ENCODE data around the gene GRK6. TPM values are rescaled to one million over a fixed set of nuclear protein-coding genes. Genes with fewer than 3 reads are reported as not detected.

Gene GRK6
- total RNA-seq, 2 donors from 2014 or later: 38.0 to 64.4 TPM

GRCh38 chr5:177440211-177440989 is 13.9 kb downstream of the GRK6 start:
- TF ChIP-seq CTCF (IDR thresholded peaks at IDR 0.05): no peak
- H3K9ac ChIP-seq (ENCODE audit: low read depth in 2 of 2, low read length in 2 of 2): no peak overlapping the region
- intact Hi-C loops (cut with DNase I): no loop called here
- H3K36me3 ChIP-seq: peaks cover 6% of the 10 kb centered on the region
- no peaks in the 10 kb centered on the region for H3K27me3 ChIP-seq
- H3K27ac ChIP-seq: no peak overlapping the region
- no peak for DNase-seq
- H3K4me1 ChIP-seq: no peaks in the 10 kb centered on the region
- H3K4me3 ChIP-seq: no peak overlapping the region
- no peaks in the 10 kb centered on the region for H3K9me3 ChIP-seq

DNA sequence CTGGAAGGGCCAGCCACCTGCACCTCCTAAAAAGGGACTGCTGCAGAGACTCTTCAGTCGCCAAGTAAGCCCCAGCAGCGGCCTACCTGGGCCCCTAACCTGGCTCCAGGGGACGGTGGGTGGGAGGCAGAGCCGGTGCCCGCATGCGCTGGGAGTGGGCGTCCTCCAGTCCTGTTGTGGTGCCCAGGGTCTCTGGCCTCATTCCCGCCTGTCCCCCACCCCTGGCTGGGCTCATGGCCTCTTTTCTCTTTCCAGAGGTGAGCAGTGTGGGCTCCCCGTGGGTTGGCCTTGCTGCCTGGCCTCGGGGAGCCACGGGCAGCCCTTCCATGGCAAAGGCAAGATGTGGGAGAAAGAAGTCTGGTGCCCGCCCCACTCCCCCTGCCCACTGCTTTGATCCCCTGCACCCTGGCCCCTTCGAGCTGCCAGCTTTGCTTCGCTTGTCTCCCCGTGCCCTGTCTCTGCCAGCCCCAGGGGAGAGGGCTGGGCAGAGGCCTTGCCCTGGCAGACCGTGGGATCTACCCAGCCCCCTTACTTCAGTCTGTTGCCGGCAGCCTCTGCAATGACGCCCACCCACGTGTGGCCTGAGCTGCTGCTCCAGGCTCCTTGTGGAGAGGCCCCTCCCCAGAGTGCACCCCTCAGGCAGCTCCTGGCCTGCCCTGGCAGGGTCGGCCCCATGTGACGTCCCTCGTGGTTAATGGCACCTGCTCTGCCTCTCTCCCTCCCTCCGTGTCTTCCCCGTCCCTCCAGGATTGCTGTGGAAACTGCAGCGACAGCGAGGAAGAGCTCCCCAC is 14.7 kb downstream of the GRK6 start:
- intact Hi-C loops (cut with DNase I): no loop called here
- Histone ChIP-seq H3K4me1 (peaks cover 4% of the 10 kb centered on the region), H3K9ac (ENCODE audit: low read depth in 2 of 2, low read length in 2 of 2) (no peak overlapping the region), H3K36me3 (no peaks in the 10 kb centered on the region), H3K27ac (no peak overlapping the region), H3K27me3 (no peaks in the 10 kb centered on the region), H3K9me3 (no peaks in the 10 kb centered on the region), H3K4me3 (no peak overlapping the region)
- DNase-seq: no peak
- no peak for TF ChIP-seq CTCF (IDR thresholded peaks at IDR 0.05)

DNA sequence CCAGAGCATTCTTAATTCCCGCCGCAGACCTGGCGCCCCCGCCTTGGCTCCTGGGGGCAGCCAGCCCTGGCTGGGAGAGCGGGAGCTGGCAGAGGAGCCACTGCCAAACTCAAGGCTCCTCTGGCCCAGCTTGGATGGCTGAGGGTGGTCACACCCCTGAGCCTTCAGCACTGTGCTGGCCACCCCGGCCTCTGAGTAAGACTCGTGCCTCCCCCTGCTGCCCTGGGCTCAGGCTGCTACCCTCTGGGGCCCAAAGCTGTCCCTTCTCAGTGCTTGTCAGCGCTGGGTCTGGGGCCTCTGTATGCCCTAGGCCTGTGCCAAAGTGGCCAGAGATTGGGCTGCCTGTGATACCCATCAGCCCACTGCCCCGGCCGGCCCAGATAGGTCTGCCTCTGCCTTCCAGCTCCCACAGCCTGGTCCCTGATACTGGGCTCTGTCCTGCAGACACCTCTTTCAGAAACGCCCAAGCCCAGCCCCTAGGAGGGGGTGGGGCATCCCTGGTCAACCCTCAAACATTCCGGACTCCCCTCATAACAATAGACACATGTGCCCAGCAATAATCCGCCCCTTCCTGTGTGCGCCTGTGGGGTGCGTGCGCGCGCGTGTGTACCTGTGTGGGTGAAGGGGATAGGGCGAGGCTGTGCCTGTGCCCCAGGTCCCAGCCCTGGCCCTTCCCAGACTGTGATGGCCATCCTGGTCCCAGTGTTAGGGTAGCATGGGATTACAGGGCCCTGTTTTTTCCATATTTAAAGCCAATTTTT is 15.8 kb downstream of the GRK6 start:
- TF ChIP-seq CTCF (IDR thresholded peaks at IDR 0.05): no peak
- Histone ChIP-seq H3K9me3 (no peaks in the 10 kb centered on the region), H3K4me3 (no peak overlapping the region), H3K9ac (ENCODE audit: low read depth in 2 of 2, low read length in 2 of 2) (no peak overlapping the region), H3K4me1 (peaks cover 5% of the 10 kb centered on the region), H3K27me3 (no peaks in the 10 kb centered on the region), H3K36me3 (no peaks in the 10 kb centered on the region), H3K27ac (no peak overlapping the region)
- DNase-seq: no peak
- intact Hi-C loops (cut with DNase I): no loop called here

DNA sequence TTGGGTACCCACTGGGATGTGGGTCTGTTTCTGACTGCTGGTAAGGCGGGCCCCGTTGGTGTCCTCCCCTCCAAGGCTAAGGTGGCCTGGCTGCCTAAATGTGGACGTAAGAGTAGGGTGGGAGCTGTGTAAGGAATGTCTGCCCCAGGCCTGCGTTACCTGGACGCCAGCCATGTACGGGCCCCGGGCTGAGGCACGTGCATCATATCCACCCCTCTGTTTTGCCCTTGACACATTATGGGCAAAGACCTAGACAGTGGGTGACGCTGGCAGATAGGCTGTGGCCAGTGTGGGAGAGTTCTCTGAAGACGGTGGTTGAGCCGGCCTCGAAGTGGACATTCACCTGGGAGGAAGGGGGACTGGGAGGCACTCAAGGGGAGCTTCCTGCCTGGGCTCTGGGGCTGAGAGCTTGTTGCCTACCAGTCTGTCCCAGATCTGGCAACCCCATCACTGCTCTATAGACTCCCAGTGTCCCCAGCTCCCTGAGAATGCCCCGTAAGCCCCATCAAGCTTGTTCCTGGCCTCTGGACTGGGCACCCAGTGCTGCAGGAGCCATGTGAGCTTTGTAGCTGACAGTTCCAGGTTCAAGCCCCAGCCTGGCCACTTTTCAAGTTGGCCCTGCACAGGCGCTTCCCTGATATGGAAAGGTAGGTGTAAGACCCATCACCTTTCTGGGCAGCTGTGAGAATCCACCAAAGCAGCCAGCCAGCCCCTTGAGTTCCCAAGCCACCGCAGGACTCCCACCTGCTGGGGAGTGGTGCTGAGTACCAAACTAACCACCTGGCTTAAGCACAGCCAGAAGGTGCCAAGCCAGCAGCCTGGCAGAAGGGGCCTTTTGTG is 16.9 kb downstream of the GRK6 start:
- TF ChIP-seq CTCF (IDR thresholded peaks at IDR 0.05): no peak
- no peak overlapping the region for H3K4me3 ChIP-seq
- H3K36me3 ChIP-seq: no peaks in the 10 kb centered on the region
- H3K9ac ChIP-seq (ENCODE audit: low read depth in 2 of 2, low read length in 2 of 2): no peak overlapping the region
- no peaks in the 10 kb centered on the region for H3K27me3 ChIP-seq
- peaks cover 8% of the 10 kb centered on the region for H3K4me1 ChIP-seq
- no peak overlapping the region for H3K27ac ChIP-seq
- intact Hi-C loops (cut with DNase I): no loop called here
- no peak for DNase-seq
- H3K9me3 ChIP-seq: no peaks in the 10 kb centered on the region
